NCI-H526 treated with DMSO at 0.1 percent for 48 hours (cell line): Measurements from ENCODE around the gene LRCOL1.

ENCODE experiments used
- DNase-seq: peaks from one replicate; lab custom pipeline; 2025; lab: John Stamatoyannopoulos, UW

The LRCOL1 gene

GRCh38 chr12:132562489-132563021 lies 47.8 kb downstream of the LRCOL1 start:
- no peak for DNase-seq

GRCh38 chr12:132561427-132562156 lies 48.8 kb downstream of the LRCOL1 start:
- DNase-seq = no peak

GRCh38 chr12:132560614-132561426 lies 49.6 kb downstream of the LRCOL1 start:
- peak; percentile 88 for DNase-seq

GRCh38 chr12:132560364-132560613 lies 50.1 kb downstream of the LRCOL1 start:
- DNase-seq = peak; percentile 10

- peak; percentile 54 for DNase-seq
Measured at GRCh38 chr12:132559652-132560363, 50.6 kb downstream of the LRCOL1 start.

GRCh38 chr12:132558861-132559623 lies 51.3 kb downstream of the LRCOL1 start:
- no peak for DNase-seq

- DNase-seq = no peak
Measured at GRCh38 chr12:132558042-132558856, 52.1 kb downstream of the LRCOL1 start.

GRCh38 chr12:132557291-132558015 lies 52.9 kb downstream of the LRCOL1 start:
- DNase-seq = no peak

- DNase-seq = no peak
Measured at GRCh38 chr12:132556801-132557200, 53.6 kb downstream of the LRCOL1 start.

- no peak for DNase-seq
Measured at GRCh38 chr12:132556216-132556615, 54.2 kb downstream of the LRCOL1 start.

- no peak for DNase-seq
Measured at GRCh38 chr12:132555686-132556085, 54.7 kb downstream of the LRCOL1 start.

GRCh38 chr12:132554845-132555630 lies 55.3 kb downstream of the LRCOL1 start:
- DNase-seq = peak; percentile 10
